Endothelial cell of umbilical vein (primary cell): Measurements from ENCODE around the gene MIEF1.

Experiments used
- CTCF ChIP-seq, 2 donors: IDR thresholded peaks; 1 replicate in 1 of 2; 2 replicates in 1 of 2; pipeline ENCODE4 v1.5.1; 2011; ENCODE audit warnings: low read length in 2 of 2, mild to moderate bottlenecking in 2 of 2, moderate library complexity in 2 of 2, control low read depth in 1 of 2, inconsistent platforms in 1 of 2, low read depth in 1 of 2; ENCODE audit not compliant: insufficient read depth in 1 of 2; ENCODE audit errors: extremely low read depth in 1 of 2
- POLR2A ChIP-seq: IDR thresholded peaks from 2 replicates; pipeline ENCODE4 v1.6.1; 2012; ENCODE audit warnings: low read depth, mild to moderate bottlenecking, control low read depth, low read length

- no peak for TF ChIP-seq CTCF (IDR thresholded peaks at IDR 0.05; ENCODE audit: extremely low read depth in 1 of 2, insufficient read depth in 1 of 2, low read depth in 1 of 2, low read length in 2 of 2)
- TF ChIP-seq POLR2A = no peak
Measured at GRCh38 chr22:39518144-39518786, 16.2 kb downstream of the MIEF1 start.
